Heart left ventricle (tissue), 16 donors: Measurements from ENCODE around the gene GRIN3B. TPM values are rescaled to one million over a fixed set of nuclear protein-coding genes. Genes with fewer than 3 reads are reported as not detected.

Experiments used
- ATAC-seq, 4 donors: fragments of 200-7000 bp; cut with Tn5 transposase; one replicate each; pipeline ENCODE4 v1.9.1; 2020 to 2022; ENCODE audit warnings: moderate library complexity in 4 of 4, mild to moderate bottlenecking in 3 of 4, moderate number of reproducible peaks in 1 of 4
- DNase-seq, 5 donors: peaks; one replicate each; pipeline ENCODE4 v3.0.0-alpha.2; 2020
- H3K27ac ChIP-seq, 12 donors: fragments of 200-600 bp; sonication (generic) in 4 of 12; one replicate each; pipeline versions ENCODE4 v1.5.0 to v1.8.0; 2016 to 2022; ENCODE audit warnings: mild to moderate bottlenecking in 2 of 12
- H3K27me3 ChIP-seq, 9 donors: fragments of 200-600 bp; sonication (generic) in 2 of 9; one replicate each; pipeline versions ENCODE4 v1.5.1 to v1.8.0; 2016 to 2022; ENCODE audit warnings: mild to moderate bottlenecking in 3 of 9
- H3K36me3 ChIP-seq, 9 donors: fragments of 200-600 bp; sonication (generic) in 2 of 9; one replicate each; pipeline versions ENCODE4 v1.5.0 to v1.8.0; 2018 to 2022; ENCODE audit warnings: mild to moderate bottlenecking in 2 of 9
- H3K4me1 ChIP-seq, 12 donors: fragments of 200-600 bp; sonication (generic) in 4 of 12; one replicate each; pipeline versions ENCODE4 v1.5.0 to v1.8.0; 2016 to 2022; ENCODE audit warnings: mild to moderate bottlenecking in 3 of 12
- H3K4me3 ChIP-seq, 12 donors: fragments of 200-600 bp; sonication (generic) in 4 of 12; one replicate each; pipeline versions ENCODE4 v1.5.0 to v1.8.0; 2017 to 2022; ENCODE audit warnings: mild to moderate bottlenecking in 9 of 12, moderate library complexity in 4 of 12
- H3K9me3 ChIP-seq, 12 donors: fragments of 200-600 bp; sonication (generic) in 4 of 12; one replicate each; pipeline versions ENCODE4 v1.5.0 to v1.8.0; 2016 to 2022; ENCODE audit warnings: mild to moderate bottlenecking in 1 of 12
- POLR2A ChIP-seq, 2 donors: fragments of 450-650 bp; IDR thresholded peaks; one replicate each; pipeline ENCODE4 v1.6.1; 2017; ENCODE audit warnings: antibody characterized with exemption in 2 of 2, mild to moderate bottlenecking in 2 of 2, moderate library complexity in 2 of 2
- WGBS, 4 donors: extraction: QIAGEN DNeasy Blood & Tissue Kit in 2 of 4; methylation state at CpG; one replicate each; pipeline versions ENCODE4 v1.1.5 to v1.1.7; 2013 to 2018; 5-methylcytosine and 5-hydroxymethylcytosine counted together
- intact Hi-C, 10 donors: fragments of 100-400 bp; cut with DNase I; formaldehyde crosslinking; loops; one replicate each; pipeline versions ENCODE4 v1.11.1 to v1.14.2; 2022
- polyA plus RNA-seq, 2 donors: library from polyadenylated mRNA; stranded (reverse); fragments of 200-250 nt; gene quantifications; one replicate each; pipeline ENCODE4 v1.2.3, GENCODE V29; 2013
- total RNA-seq, 9 donors: library from RNA; depleted of rRNA in 2 of 9; stranded (reverse); fragments of >200 nt in 2 of 9; fragmentation: NEBNext Ultra II Directional in 3 of 9; extraction: Animal tissue kit (Norgen Biotek cat#: 25700) in 3 of 9; gene quantifications; one replicate each; pipeline versions ENCODE4 v1.1.0 to v1.2.4, GENCODE V29; 2016 to 2023
- TF ChIP-seq, protein P1 (sequence below), 12 donors: fragments of 200-600 bp; sonication (generic) in 4 of 12; IDR thresholded peaks; one replicate each; pipeline versions ENCODE4 v1.5.0 to v1.8.0; 2018 to 2022; ENCODE audit warnings: antibody characterized with exemption in 12 of 12, mild to moderate bottlenecking in 5 of 12
- donor health status: ischemic (EF 13 %, LVEDD 7.1; RV severe dilation, severe dysfunction).
- donor health status: healthy with polysubstance abuse.
- donor health status: DM: no; HTN: yes; CAD: no.
- donor health status: DM: no; HTN: no; CAD: no.
- donor health status: ischemic (EF 25% LVEDD 6.9; RV normal size, moderate dysfunction).
- donor health status: ischemic (EF 25% LVEDD 5.7; RV mildly dilated, moderate dysfunction).
- donor health status: healthy.
- donor health status: DM: yes; HTN: yes; CAD: no.
- donor health status: ischemic (EF 35%, LVEDD 5.7; RV mildly dilated, moderate dysfunction).
- donor health status: nonischemic (EF 11% LVEDD 7.7; RV severe dilation, severe dysfunction).
- donor health status: DM: yes; HTN: yes; CAD: no.
- donor health status: PGD.
- donor health status: ischemic (EF 29% LVEDD 5.4; RV normal size, mild dysfunction).
- donor health status: nonischemic (EF 23%, LVEDD 6.1; RV moderate dilation, normal function).

GRIN3B gene
- total and polyA plus RNA-seq, 11 donors, result 0.01 to 0.51 (median 0.09) TPM; not detected in 8

DNA sequence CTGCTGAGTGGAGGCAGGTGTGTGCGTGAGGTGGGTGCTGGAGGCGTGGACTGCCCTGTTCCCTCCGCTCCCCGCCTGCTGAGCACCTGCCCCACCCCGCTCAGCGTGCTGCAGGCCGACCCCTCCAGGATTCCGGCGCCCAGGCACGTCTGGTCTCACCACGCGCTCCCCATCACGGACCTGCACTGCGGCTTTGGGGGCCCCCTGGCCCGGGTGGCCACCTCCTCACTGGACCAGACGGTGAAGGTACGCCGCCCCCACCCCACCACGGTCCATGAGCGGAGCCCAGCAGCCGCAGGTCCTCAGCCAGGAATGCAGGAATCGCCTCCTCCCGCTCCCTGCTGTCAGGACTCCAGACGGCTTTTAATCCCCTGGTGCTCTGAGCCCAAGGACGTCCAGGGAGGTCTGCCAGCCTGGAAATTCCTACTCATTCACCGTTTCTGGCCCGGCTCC, 10.1 kb upstream of the GRIN3B start:
- no peak for ATAC-seq

DNA sequence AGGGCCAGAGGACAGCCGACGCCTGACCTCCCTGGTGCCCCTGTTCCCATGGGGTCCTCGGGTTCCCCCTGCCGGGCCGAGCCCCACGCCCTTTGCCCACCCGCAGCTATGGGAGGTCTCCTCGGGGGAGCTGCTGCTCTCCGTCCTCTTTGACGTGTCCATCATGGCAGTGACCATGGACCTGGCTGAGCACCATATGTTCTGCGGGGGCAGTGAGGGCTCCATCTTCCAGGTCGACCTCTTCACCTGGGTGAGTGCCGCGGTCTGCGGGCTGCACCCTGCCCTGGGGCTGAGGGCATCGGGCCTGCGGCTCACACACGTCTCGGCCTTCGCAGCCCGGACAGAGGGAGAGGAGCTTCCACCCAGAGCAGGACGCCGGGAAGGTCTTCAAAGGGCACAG, 9.5 kb upstream of the GRIN3B start:
- Histone ChIP-seq H3K36me3 (peaks cover 0 to 70% (median 19%) of the 10 kb centered on the region in 9 donors), H3K27me3 (peaks cover 0 to 11% (median 3%) of the 10 kb centered on the region in 9 donors), H3K4me3 (no peak overlapping the region), H3K4me1 (peaks cover 0 to 5% (median 0%) of the 10 kb centered on the region in 12 donors), H3K27ac (no peak overlapping the region), H3K9me3 (no peaks in the 10 kb centered on the region)
- 92 to 95% (median 94%) methylated on average over 22 to 23 of the region's 23 CpGs for WGBS, 4 donors
- DNase-seq (no peak), ATAC-seq (no peak)
- intact Hi-C loops, result no loop called here
- no peak for TF ChIP-seq POLR2A (IDR thresholded peaks at IDR 0.05)
- TF ChIP-seq, protein P1, sequence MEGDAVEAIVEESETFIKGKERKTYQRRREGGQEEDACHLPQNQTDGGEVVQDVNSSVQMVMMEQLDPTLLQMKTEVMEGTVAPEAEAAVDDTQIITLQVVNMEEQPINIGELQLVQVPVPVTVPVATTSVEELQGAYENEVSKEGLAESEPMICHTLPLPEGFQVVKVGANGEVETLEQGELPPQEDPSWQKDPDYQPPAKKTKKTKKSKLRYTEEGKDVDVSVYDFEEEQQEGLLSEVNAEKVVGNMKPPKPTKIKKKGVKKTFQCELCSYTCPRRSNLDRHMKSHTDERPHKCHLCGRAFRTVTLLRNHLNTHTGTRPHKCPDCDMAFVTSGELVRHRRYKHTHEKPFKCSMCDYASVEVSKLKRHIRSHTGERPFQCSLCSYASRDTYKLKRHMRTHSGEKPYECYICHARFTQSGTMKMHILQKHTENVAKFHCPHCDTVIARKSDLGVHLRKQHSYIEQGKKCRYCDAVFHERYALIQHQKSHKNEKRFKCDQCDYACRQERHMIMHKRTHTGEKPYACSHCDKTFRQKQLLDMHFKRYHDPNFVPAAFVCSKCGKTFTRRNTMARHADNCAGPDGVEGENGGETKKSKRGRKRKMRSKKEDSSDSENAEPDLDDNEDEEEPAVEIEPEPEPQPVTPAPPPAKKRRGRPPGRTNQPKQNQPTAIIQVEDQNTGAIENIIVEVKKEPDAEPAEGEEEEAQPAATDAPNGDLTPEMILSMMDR (IDR thresholded peaks at IDR 0.05), result no peak

More for the DNA sequence above, 10.1 kb upstream of the GRIN3B start:
- intact Hi-C loops, result no loop called here
- WGBS, 4 donors, result 46 to 83% (median 77%) methylated on average over 6 to 27 of the region's 27 CpGs
- Histone ChIP-seq H3K36me3 (peaks cover 0 to 71% (median 19%) of the 10 kb centered on the region in 9 donors), H3K4me3 (no peak overlapping the region), H3K4me1 (peaks cover 0 to 5% (median under 1%) of the 10 kb centered on the region in 12 donors), H3K27me3 (peaks cover 0 to 5% (median 0%) of the 10 kb centered on the region in 9 donors), H3K27ac (no peak overlapping the region), H3K9me3 (no peaks in the 10 kb centered on the region)
- DNase-seq, result no peak
- TF ChIP-seq POLR2A (IDR thresholded peaks at IDR 0.05), result no peak
- TF ChIP-seq, protein P1 (IDR thresholded peaks at IDR 0.05), result no peak

GRCh38 chr19:991174-991931, 8.9 kb upstream of the GRIN3B start:
- DNase-seq, result peak in 1 of 5 donors; percentile 57
- no peak for TF ChIP-seq POLR2A (IDR thresholded peaks at IDR 0.05)
- TF ChIP-seq, protein P1 (IDR thresholded peaks at IDR 0.05), result no peak
- Histone ChIP-seq H3K9me3 (no peaks in the 10 kb centered on the region), H3K4me3 (no peak overlapping the region), H3K27ac (no peak overlapping the region), H3K4me1 (peaks cover 0 to 11% (median 4%) of the 10 kb centered on the region in 12 donors), H3K36me3 (peaks cover 0 to 64% (median 18%) of the 10 kb centered on the region in 9 donors), H3K27me3 (peaks cover 0 to 17% (median 9%) of the 10 kb centered on the region in 9 donors)
- WGBS, 4 donors, result 85 to 99% (median 86%) methylated on average over 12 to 44 of the region's 47 CpGs; no CpG with 5 or more reads in 1 of the 4 donors
- intact Hi-C loops, result no loop called here
- peak in 2 of 4 donors; percentile 23 to 54 for ATAC-seq

- TF ChIP-seq, protein P1 (IDR thresholded peaks at IDR 0.05), result no peak
- no peak for TF ChIP-seq POLR2A (IDR thresholded peaks at IDR 0.05)
- Histone ChIP-seq H3K36me3 (peaks cover 0 to 57% (median 14%) of the 10 kb centered on the region in 9 donors), H3K27ac (no peak overlapping the region), H3K9me3 (no peaks in the 10 kb centered on the region), H3K27me3 (peaks cover 0 to 25% (median 15%) of the 10 kb centered on the region in 9 donors), H3K4me3 (no peak overlapping the region), H3K4me1 (peaks cover 0 to 14% (median 6%) of the 10 kb centered on the region in 12 donors)
- WGBS, 4 donors, result 91 to 96% (median 95%) methylated on average over 15 to 42 of the region's 42 CpGs
- intact Hi-C loops, result no loop called here
- ATAC-seq (no peak), DNase-seq (no peak)
Measured at GRCh38 chr19:991932-992669, 8.1 kb upstream of the GRIN3B start.
